Small intestine (tissue), 7 donors: ENCODE results near the gene STOML1. TPM values are rescaled to one million over a fixed set of nuclear protein-coding genes. Genes with fewer than 3 reads are reported as not detected.

ENCODE experiments used
- DNase-seq, 2 donors: peaks; one replicate each; pipeline versions ENCODE4 v3.0.0 to v3.0.0-alpha.2; 2013
- FAIRE-seq: peaks from 2 replicates; lab custom pipeline; 2012; peaks lifted over from hg19 to GRCh38; lab: Jason Lieb, UNC
- H3K27ac ChIP-seq, 3 donors: one replicate each; pipeline ENCODE4 v1.5.1; 2013; ENCODE audit warnings: low read length in 2 of 3, mild to moderate bottlenecking in 2 of 3, control low read depth in 1 of 3, inconsistent platforms in 1 of 3, low read depth in 1 of 3, moderate library complexity in 1 of 3
- H3K27me3 ChIP-seq, 3 donors: one replicate each; pipeline ENCODE4 v1.6.1; 2013; ENCODE audit warnings: low read length in 3 of 3, inconsistent platforms in 1 of 3; ENCODE audit not compliant: control insufficient read depth in 3 of 3, insufficient read depth in 3 of 3
- H3K36me3 ChIP-seq, 3 donors: one replicate each; pipeline ENCODE4 v1.6.1; 2013; ENCODE audit warnings: low read length in 3 of 3, inconsistent platforms in 1 of 3, low read depth in 1 of 3, mild to moderate bottlenecking in 1 of 3, moderate library complexity in 1 of 3; ENCODE audit not compliant: control insufficient read depth in 3 of 3, insufficient read depth in 2 of 3
- H3K4me1 ChIP-seq, 3 donors: one replicate each; pipeline ENCODE4 v1.6.1; 2013; ENCODE audit warnings: low read length in 2 of 3, inconsistent platforms in 1 of 3, low read depth in 1 of 3, mild to moderate bottlenecking in 1 of 3, moderate library complexity in 1 of 3; ENCODE audit not compliant: control insufficient read depth in 3 of 3, insufficient read depth in 2 of 3
- H3K4me3 ChIP-seq, 3 donors: one replicate each; pipeline ENCODE4 v1.5.1; 2013; ENCODE audit warnings: low read length in 3 of 3, control low read depth in 1 of 3, inconsistent platforms in 1 of 3, low read depth in 1 of 3, mild to moderate bottlenecking in 1 of 3, moderate library complexity in 1 of 3
- H3K9me3 ChIP-seq, 2 donors: one replicate each; pipeline ENCODE4 v1.6.1; 2013; ENCODE audit warnings: low read depth in 1 of 2, low read length in 1 of 2; ENCODE audit not compliant: control insufficient read depth in 2 of 2, insufficient read depth in 1 of 2
- WGBS, 3 donors: extraction: QIAGEN DNeasy Blood & Tissue Kit; methylation state at CpG; one replicate each; pipeline ENCODE4 v1.1.7; 2013; 5-methylcytosine and 5-hydroxymethylcytosine counted together
- polyA plus RNA-seq, 4 donors: library from polyadenylated mRNA; stranded (reverse) in 3 of 4; unstranded in 1 of 4; fragments of 200-250 nt in 3 of 4; fragments of 120-200 nt in 1 of 4; gene quantifications; one replicate each; pipeline versions ENCODE4 v1.2.1 to v1.2.3, GENCODE V29; 2013
- donor health status: healthy with polysubstance abuse.
- donor health status: control.
- donor health status: control.
- donor health status: Bipolar disorder and iron deficiency.
- donor health status: healthy.

The STOML1 gene
- polyA plus RNA-seq, 4 donors: 7.8 to 22.1 (median 8.7) TPM

DNA sequence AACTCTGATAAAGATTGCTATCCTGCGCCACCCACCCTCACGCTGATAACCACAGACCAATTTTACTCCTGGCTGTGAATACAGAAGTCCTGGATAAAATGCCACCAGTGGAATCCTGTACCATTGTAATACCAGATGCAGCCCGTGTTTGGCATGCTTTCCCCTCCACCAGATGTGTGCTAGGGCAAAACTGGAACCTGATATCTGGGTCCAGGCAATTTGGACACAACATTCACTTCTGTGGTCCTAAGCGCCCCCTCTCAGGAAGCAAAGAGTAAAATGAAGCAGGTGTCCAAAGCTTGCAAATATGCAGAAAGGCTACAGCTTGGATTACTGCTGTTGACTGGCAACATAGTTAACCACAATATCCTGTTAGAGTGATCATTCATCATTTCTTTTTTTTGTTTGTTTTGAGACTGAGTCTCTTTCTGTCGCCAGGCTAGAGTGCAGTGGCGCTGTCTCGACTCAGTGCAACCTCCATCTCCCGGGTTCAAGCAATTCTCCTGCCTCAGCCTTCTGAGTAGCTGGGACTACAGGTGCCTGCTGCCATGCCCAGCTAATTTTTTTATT, 33.0 kb downstream of the STOML1 start:
- no peaks in the 10 kb centered on the region for H3K36me3 ChIP-seq
- DNase-seq: no peak
- H3K4me1 ChIP-seq: no peaks in the 10 kb centered on the region
- 36 to 40% (median 39%) methylated on average over 8 of the region's 8 CpGs for WGBS, 3 donors
- H3K4me3 ChIP-seq: no peak overlapping the region
- H3K9me3 ChIP-seq: no peaks in the 10 kb centered on the region
- no peak overlapping the region for H3K27ac ChIP-seq
- no peak for FAIRE-seq
- H3K27me3 ChIP-seq: no peaks in the 10 kb centered on the region

DNA sequence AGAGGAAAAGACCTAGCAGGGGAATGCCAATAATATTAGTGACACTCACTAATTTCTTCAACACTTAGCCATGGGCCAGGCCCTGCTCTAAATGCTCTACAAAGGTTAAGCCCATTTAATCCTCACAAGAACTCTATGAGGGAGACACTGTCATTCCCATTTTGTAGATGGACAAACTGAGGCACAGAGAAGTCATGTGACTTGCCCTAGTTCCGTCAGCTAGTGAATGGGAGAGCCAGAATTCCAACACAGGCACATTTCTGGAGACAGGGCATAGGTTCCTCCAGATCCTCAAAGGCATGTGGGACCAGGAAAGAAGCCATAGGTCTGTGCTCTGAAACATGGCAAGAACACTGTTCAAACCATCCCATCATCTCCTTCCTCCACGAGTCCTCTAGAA, 34.3 kb downstream of the STOML1 start:
- Histone ChIP-seq H3K36me3 (no peaks in the 10 kb centered on the region), H3K4me3 (no peak overlapping the region), H3K4me1 (no peaks in the 10 kb centered on the region), H3K27me3 (no peaks in the 10 kb centered on the region), H3K9me3 (no peaks in the 10 kb centered on the region), H3K27ac (no peak overlapping the region)
- WGBS, 3 donors: 31 to 73% (median 57%) methylated on average over 2 of the region's 2 CpGs
- FAIRE-seq: no peak
- DNase-seq: no peak

DNA sequence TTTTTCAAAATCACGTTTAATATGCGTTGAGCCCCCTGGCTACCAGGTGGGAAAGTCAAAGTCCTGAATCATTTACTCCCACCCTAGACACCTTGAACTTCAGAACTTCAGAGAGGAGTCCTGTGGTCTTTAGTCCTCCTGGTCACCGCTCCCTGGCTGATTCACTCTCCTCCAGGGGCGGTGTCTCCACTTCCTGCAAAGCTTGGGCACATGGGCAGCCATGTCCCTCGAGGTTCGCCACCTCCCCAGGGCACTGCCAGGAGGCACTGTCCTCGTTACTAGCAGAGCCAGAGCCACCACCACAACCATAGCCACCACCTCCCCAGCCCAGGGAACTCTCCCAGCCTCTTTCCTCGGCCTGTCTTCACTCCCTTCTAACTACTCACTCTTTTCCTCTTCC, 34.8 kb downstream of the STOML1 start:
- Histone ChIP-seq H3K27me3 (no peaks in the 10 kb centered on the region), H3K27ac (no peak overlapping the region), H3K4me1 (peaks cover 0 to 4% (median 0%) of the 10 kb centered on the region in 3 donors), H3K9me3 (no peaks in the 10 kb centered on the region), H3K36me3 (no peaks in the 10 kb centered on the region), H3K4me3 (no peak overlapping the region)
- FAIRE-seq (no peak), DNase-seq (no peak)
- 70 to 80% (median 79%) methylated on average over 8 of the region's 8 CpGs for WGBS, 3 donors

DNA sequence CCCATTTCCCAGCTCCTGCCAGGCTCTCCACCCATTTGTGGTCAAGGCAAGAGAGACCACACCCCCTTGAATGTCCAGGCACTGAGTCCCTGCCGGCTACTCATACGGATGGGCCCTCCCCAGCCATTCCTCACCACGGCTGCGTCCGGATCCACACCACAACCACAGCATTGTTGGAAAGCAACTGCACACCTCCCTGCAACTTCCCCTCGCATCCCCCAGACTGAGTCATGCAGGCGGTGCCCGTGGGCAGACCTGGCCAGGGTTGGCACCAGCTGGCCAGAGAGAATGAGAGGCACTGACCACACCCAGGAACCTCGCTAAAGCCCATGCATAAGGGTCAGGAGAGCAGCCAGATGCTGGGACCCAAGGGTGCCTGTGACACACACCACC, 35.4 kb downstream of the STOML1 start:
- H3K4me1 ChIP-seq: peaks cover 0 to 9% (median 0%) of the 10 kb centered on the region in 3 donors
- H3K27ac ChIP-seq: no peak overlapping the region
- FAIRE-seq (no peak), DNase-seq (no peak)
- H3K36me3 ChIP-seq: no peaks in the 10 kb centered on the region
- no peak overlapping the region for H3K4me3 ChIP-seq
- H3K9me3 ChIP-seq: no peaks in the 10 kb centered on the region
- 47 to 54% (median 54%) methylated on average over 9 of the region's 9 CpGs for WGBS, 3 donors
- H3K27me3 ChIP-seq: no peaks in the 10 kb centered on the region

DNA sequence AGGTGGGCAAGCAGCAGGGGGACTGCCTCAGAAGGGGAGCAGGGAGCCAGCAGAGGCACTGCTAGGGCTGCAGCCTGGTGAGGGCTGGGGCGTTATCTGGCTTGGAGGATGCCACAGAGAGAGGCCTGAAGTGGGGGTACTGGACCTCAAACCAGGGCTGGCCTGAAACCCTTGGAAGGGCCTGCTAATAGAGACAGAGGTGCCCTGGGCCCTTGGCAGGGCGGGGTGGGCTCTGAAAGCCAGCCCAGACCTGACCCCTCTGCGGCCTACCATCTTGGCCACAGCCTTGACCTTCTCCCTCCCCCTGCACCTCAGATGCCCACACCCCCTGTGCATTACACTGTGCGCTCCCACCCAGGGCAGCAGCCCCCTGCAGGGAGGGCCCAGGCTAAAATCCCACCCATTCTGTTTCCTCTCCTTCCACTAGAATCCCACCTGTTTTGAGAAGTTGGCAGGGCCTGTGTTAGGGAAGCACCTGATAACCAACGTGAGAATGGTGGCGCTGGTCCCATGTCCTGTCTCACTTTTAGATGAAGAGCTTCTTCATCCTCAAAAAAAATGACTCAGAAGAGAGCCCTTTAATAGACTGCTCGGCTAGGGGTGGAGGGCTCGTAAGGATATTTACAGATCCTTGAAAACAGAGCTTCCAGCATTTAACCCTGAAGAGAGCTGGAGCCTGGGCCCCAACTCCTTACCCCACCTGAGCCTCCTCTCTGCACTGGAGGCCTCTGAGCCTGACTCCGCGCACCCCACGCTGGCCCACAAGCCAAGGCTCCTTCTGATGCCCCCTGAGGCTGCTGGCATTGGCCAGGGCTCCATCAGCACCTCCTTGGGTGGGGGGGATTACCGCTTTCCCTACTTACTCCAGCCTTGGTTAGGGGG, 36.0 kb downstream of the STOML1 start:
- Histone ChIP-seq H3K27ac (no peak overlapping the region), H3K36me3 (no peaks in the 10 kb centered on the region), H3K4me3 (no peak overlapping the region), H3K4me1 (peaks cover 0 to 15% (median 2%) of the 10 kb centered on the region in 3 donors), H3K27me3 (no peaks in the 10 kb centered on the region), H3K9me3 (no peaks in the 10 kb centered on the region)
- DNase-seq (no peak), FAIRE-seq (no peak)
- WGBS, 3 donors: 84 to 89% (median 88%) methylated on average over 11 to 12 of the region's 12 CpGs

DNA sequence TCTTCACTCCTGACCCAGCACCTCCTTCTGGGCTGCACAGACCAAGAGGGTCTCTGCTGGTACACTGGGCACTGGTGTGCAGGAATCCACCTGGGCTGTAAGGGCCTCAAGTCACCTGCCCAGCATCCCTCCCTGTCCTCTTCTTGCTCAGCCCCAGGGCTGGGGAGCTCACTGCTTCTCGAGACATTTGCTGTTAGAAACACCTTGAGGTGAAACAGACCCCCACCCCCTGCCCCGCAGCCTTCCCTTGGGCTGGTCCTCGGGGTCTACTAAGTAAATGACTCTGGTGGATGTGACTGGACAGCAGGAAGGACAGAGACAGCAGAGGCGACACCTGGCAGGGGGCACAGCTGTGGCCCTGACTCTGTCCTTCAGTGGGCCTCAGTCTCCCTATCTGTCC, 36.8 kb downstream of the STOML1 start:
- Histone ChIP-seq H3K27me3 (no peaks in the 10 kb centered on the region), H3K4me1 (peaks cover 0 to 15% (median 2%) of the 10 kb centered on the region in 3 donors), H3K27ac (no peak overlapping the region), H3K36me3 (no peaks in the 10 kb centered on the region), H3K4me3 (no peak overlapping the region), H3K9me3 (no peaks in the 10 kb centered on the region)
- 90 to 95% (median 93%) methylated on average over 4 of the region's 4 CpGs for WGBS, 3 donors
- DNase-seq: no peak
- FAIRE-seq: no peak

DNA sequence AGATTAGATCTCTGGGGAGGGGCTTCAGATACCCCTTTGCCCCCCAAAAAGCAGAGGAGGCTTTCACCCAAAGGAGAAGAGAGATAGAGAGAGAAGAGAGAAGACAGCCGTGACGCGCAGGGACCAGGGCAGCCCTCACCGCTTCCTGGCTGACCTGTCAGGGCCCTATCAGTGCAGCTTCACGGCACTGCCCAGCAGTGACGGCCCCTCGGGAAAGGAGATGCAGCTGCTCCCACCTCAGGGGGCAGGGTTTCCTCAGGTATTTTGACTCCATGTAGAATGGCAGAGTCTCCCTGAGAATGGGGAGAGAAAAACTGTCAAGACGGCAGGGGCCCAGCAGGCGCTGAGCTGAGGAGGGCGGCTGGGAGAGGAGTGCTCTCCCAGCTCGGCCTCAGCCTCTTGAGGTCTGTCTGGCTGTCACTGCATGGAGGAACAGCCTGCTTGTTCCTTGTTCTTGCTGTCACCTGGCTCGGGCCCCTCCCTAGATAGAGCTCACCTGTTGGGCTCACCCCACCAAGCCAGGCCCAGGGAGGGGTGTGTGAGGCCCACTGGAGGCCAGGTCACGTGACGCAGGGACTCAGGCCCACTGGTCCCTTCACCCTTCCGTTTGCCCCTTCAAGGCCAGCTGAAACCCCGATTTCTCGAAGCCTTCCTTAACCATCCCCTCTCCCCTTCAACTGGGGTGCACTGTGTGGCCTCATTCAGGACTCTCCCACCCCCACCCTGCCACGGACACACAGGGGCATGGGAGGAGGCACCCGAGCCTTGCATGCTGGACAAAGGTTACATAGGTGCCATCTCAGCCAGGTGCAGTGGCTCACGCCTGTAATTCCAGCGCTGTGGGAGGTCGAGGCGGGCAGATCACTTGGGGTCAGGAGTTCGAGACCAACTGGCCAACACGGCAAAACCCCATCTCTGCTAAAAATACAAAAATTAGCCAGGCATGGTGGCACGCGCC, 37.6 kb downstream of the STOML1 start:
- Histone ChIP-seq H3K4me3 (no peak overlapping the region), H3K27ac (no peak overlapping the region), H3K36me3 (peaks cover 0 to 3% (median 0%) of the 10 kb centered on the region in 3 donors), H3K9me3 (no peaks in the 10 kb centered on the region), H3K4me1 (peaks cover 0 to 15% (median 2%) of the 10 kb centered on the region in 3 donors), H3K27me3 (no peaks in the 10 kb centered on the region)
- FAIRE-seq: no peak
- 67 to 83% (median 74%) methylated on average over 26 to 27 of the region's 27 CpGs for WGBS, 3 donors
- no peak for DNase-seq
